ENCODE data around the gene ATG9B. TPM values are rescaled to one million over a fixed set of nuclear protein-coding genes. Genes with fewer than 3 reads are reported as not detected.

Gene ATG9B
- total and polyA plus RNA-seq, 9 of the 15 experiments (the other 6 are each of a cell fraction or from before 2014, with no cell fraction given), result 0.29 to 8.0 (median 2.1) TPM

GRCh38 chr7:151008143-151008510 lies 16.2 kb downstream of the ATG9B start (continued):
- TF ChIP-seq ZNF408 (CRISPR knock-in tag; IDR thresholded peaks at IDR 0.05; ENCODE audit: low read depth) (0 out of 2 replicates have a peak, but pooled peaks have one; percentile 44), SMARCA4 (IDR thresholded peaks at IDR 0.05) (peak; percentile 86), PHTF2 (CRISPR knock-in tag; IDR thresholded peaks at IDR 0.05) (no peak), ELF4 (CRISPR knock-in tag; IDR thresholded peaks at IDR 0.05) (peak; percentile 56; the same call in 1 of the 2 replicates), PTRF (tag; IDR thresholded peaks at IDR 0.05) (no peak), ETV1 (tag; conservative IDR thresholded peaks at IDR 0.05; ENCODE audit: low read depth) (peak; percentile 91), SMAD3 (CRISPR knock-in tag; conservative IDR thresholded peaks at IDR 0.05) (0 out of 2 replicates have a peak, but pooled peaks have one; percentile 2), TAL1 (IDR thresholded peaks at IDR 0.05) (peak; percentile 85), ZNF586 (CRISPR knock-in tag; conservative IDR thresholded peaks at IDR 0.05) (no peak), CBFA2T3 (IDR thresholded peaks at IDR 0.05) (peak; percentile 96), HMBOX1 (IDR thresholded peaks at IDR 0.05) (peak; percentile 60; the same call in 1 of the 2 replicates), ZNF445 (CRISPR knock-in tag; IDR thresholded peaks at IDR 0.05; ENCODE audit: low read depth) (no peak), ZBTB33 (CRISPR knock-in tag; IDR thresholded peaks at IDR 0.05) (peak; percentile 8; the same call in 1 of the 2 replicates), ZNF589 (CRISPR knock-in tag; IDR thresholded peaks at IDR 0.05; ENCODE audit: low read depth) (0 out of 2 replicates have a peak, but pooled peaks have one; percentile 46), EP300 (IDR thresholded peaks at IDR 0.05; ENCODE audit: low read length) (peak; percentile 83), CCNT2 (IDR thresholded peaks at IDR 0.05; ENCODE audit: borderline replicate concordance, extremely low read depth, insufficient read length, low read depth, low read length) (peak; percentile 47), ZFP36 (IDR thresholded peaks at IDR 0.05; ENCODE audit: low read depth, low read length, partially characterized antibody) (no peak), NFIC (IDR thresholded peaks at IDR 0.05) (peak; percentile 64), SPI1 (IDR thresholded peaks at IDR 0.05; ENCODE audit: borderline replicate concordance, low read depth, low read length) (peak; percentile 81; the same call in 1 of the 2 replicates), YY1 (IDR thresholded peaks at IDR 0.05; ENCODE audit: borderline replicate concordance in 1 of 3, control insufficient read depth in 1 of 3, extremely low read depth in 1 of 3, insufficient read depth in 3 of 3, insufficient read length in 1 of 3, insufficient replicate concordance in 2 of 3, low read depth in 1 of 3, low read length in 2 of 3) (peak in 1 of 3 experiments; percentile 49), FOXM1 (IDR thresholded peaks at IDR 0.05; ENCODE audit: low read depth) (peak; percentile 63), FOXM1 (CRISPR knock-in tag; IDR thresholded peaks at IDR 0.05; ENCODE audit: low read depth) (no peak), GABPB2 (CRISPR knock-in tag; conservative IDR thresholded peaks at IDR 0.05) (no peak), KLF16 (IDR thresholded peaks at IDR 0.05) (peak; percentile 78; the same call in 1 of the 2 replicates), ZFX (CRISPR knock-in tag; IDR thresholded peaks at IDR 0.05) (no peak), MXI1 (IDR thresholded peaks at IDR 0.05; ENCODE audit: low read depth, low read length) (0 out of 2 replicates have a peak, but pooled peaks have one; percentile 4), SMAD1 (IDR thresholded peaks at IDR 0.05; ENCODE audit: low read depth, low read length, partially characterized antibody) (peak; percentile 69), ZNF239 (CRISPR knock-in tag; IDR thresholded peaks at IDR 0.05) (no peak), XRCC3 (IDR thresholded peaks at IDR 0.05) (no peak), PML (IDR thresholded peaks at IDR 0.05; ENCODE audit: low read length) (peak; percentile 54)
